HG03159 (cell line): ENCODE measurements around the gene CA11.
"Not testable (repeated sequence)": the region's sequence is repeated elsewhere in the genome, so short reads cannot be mapped to it uniquely, and the experiment has no call there.

ENCODE experiments used
- ATAC-seq: cut with Tn5 transposase; IDR thresholded peaks from one replicate; pipeline ENCODE4 v1.9.1; 2021; ENCODE audit warnings: mild to moderate bottlenecking, moderate library complexity; ENCODE audit not compliant: unreplicated experiment

The CA11 gene

DNA sequence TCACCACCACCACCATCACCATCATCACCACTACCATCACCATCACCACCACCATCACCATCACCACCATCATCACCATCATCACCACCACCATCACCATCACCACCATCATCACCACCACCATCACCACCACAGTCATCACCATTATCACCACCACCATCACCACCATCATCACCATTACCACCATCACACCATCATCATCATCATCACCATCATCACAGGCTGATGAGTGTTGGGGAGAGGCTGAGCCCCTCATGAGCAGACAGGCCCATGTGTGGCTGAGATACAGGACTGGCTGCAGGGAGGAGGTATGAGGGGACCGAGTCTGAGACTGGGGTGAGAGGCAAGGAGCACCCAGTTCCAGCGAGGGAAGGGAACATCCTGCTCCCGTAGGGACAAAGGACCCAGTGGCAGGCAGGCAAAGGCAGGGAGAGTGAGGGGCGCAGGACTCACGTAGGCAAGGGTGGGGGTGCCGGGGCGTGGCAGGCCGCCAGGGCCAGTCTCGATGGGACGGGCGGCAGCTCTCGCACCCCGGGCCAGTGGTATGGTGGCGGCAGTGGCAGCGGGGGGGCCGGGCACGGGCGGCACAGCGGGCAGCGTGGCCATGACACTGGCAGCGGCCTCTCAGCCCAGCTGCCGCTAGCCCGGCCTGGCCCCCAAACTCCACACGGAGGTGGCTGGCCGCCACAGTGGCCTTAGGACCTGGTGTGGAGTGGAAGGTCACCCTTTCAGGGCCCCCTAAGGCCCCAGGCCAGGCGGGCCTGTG lies 24.1 kb upstream of the CA11 start:
- ATAC-seq: no peak

DNA sequence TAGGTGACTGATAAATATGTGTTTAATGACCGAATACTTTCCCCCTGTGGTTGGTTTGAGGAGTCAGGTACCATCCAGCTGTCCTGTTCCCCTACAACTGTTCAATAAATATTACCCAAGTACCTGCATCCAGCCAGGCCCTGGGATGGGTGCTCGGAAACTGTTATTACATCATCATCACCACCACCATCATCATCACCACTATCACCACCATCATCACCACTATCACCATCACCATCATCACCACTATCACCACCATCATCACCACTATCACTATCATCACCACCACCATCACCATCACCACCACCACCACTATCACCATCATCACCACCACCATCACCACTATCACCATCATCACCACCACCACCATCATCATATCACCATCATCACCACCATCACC lies 22.8 kb upstream of the CA11 start:
- ATAC-seq: no peak

DNA sequence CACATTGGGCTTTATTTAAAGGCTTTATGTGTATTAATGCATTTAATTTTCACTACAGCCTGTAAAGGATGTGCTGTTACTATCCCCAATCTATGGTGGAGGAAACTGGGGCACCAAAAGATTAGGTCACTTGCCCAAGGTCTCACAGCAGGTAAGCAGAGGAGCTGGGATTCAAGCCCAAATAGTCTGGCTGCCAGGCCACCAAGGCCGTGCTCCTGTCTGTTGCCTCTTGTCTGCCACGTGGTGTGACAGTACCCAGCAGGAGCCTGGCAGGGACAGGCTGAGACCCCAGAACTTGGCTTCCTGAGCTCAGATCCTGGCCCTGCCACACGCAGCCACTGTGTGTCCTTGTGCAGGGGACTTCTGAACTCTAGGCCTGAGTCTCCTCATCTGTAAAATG lies 22.3 kb upstream of the CA11 start:
- no peak for ATAC-seq

DNA sequence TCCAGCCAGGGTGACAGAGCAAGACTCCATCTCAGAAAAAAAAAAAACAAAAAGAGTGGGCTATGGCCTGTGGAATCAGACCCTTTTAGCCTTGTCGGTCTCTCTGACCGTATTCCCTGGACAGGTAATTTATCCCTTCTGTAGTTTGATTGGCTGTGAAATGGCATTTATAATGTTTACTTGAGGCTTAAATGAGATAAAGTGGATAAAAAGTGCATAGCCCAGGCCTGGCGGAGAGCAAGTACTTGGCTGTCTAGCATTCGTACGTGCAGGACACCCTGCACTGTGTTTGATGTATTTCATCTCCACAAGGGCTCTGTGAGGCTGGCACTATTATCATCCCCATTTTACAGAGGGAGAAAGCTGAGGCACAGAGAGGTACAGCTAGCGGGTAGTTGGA lies 19.8 kb upstream of the CA11 start:
- no peak for ATAC-seq

DNA sequence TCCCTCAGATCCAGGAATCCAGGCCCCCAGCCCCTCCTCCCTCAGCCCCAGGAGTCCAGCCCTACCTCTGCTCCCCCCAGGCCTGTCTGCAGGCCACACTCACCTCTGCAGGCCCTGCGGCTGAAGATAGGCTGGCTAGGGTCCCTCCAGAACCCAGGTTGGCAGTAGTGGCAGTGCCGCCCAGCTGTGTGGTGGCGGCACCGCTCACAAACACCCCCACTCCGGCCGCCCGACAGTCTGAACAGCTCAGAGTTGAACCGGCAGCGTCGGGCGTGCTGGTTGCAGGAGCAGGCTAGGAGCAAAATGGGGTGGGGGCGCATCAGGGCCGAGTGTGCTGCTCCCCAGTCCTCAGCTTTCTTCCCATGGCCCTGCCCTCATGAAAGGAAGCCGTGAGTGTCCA lies 18.5 kb upstream of the CA11 start:
- ATAC-seq: no peak

DNA sequence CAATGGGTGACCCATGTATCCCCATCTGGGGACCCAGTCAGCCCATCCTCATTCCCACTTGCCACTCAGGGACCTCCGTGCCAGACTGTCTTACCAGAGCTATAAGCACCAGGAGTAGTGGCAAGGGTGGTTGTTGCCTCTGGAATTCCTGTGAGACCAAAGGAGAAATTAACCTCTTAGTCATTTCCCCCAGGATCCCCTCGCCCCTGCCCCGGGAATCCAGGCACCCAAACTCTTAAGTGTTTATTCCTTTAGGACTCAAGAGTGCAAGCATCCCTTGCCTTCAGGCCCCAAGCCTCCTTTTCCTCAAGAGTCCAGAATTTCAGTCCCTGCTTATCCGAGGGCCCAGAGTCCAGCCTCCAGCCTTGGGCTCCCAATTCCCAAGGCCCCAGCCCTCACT lies 17.7 kb upstream of the CA11 start:
- no peak for ATAC-seq

DNA sequence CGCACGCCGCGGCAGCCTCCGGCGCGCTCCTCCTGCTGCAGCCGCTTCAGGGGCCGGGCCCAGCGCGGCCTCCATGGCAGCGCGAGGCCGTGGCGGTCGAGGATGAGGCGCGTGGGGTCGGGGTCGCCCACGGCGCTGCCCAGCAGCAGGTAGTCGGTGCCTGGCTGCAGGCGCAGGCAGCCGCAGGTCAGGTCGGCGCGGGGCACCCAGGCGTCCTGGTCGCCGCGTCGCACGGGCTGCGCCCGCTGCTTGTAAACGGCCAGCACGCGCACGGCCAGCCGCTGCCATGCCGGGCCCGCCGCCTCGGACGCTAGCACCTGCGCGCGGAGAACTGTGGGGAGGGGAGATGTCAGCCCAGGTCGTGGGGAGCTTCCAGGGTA lies 15.7 kb upstream of the CA11 start:
- ATAC-seq: no peak

DNA sequence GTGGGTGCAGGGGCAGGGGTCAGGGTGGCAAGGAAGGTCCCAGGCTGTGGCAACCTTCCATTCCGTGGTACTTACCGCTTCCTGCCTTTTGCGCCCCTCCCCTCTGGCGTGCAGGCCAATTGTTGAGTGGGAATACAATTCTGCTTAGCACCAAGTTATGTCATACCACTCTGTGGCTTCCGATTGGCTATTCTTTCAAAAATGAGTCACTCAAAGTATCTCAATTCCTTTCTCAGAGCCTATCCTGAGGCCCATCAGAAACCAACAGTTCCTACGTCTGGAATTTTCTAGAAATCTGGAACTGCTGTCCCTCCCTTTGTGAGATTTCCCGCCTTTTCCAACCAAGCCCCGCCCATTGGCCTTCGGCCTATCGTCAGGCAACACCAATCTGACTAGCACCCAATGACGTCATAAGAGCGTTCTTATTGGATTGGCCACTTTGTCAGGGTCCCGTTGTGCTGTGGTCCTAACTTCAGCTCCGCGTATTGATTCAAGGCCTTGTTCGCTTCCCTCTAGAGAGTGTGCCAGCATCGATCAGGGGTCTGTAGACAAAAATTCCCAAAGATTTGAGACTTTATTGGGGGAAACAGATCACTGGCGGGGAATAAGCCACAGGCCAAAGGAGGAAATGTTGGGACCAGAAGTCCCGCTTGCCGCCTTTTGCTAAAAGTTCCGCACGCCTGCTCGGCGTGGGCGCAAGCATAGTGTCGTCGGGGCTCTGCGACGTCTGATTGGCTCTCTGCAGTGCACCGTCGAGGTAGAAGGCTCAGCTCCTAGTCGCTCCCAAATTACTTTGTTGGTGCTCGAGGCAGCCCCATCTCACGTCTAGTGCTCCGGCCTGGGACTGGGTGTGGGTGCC lies 15.1 kb upstream of the CA11 start:
- ATAC-seq: peak; percentile 88

DNA sequence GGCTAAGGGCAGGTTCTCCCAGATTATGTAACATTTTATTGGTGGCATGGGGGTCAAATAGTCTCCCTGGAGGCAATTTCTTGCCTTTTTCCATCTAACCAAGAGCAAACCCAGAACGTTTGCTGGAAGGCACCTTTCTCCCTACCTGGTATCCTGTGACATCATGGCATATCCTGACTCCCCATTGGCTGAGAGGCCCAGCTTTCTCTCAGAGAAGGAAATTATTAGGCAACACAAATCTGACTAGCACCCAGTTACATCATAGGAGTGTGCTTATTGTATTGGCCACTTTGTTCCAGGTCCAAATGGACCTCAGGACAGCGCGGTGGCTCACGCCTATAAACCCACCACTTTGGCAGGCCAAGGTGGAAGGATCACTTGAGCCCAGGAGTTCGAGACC lies 13.8 kb upstream of the CA11 start:
- no peak for ATAC-seq

DNA sequence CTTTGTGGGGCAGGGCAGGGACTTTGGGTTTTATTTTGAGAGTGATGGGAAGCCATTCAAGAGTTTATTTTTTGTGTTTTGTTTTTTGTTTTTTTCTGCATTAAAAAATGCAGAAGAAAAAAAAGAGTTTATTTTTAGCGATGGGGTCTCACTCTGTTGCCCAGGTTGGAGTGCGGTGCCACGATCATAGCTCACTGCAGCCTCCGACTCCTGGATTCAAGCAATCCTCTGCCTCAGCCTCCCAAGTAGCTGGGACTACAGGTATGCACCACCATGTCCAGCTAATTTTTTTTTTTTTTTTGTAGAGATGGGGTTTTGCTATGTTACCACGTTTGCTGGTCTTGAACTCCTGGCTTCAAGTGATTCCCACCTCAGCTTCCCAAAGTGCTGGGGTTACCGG lies 12.5 kb upstream of the CA11 start:
- ATAC-seq: no peak

DNA sequence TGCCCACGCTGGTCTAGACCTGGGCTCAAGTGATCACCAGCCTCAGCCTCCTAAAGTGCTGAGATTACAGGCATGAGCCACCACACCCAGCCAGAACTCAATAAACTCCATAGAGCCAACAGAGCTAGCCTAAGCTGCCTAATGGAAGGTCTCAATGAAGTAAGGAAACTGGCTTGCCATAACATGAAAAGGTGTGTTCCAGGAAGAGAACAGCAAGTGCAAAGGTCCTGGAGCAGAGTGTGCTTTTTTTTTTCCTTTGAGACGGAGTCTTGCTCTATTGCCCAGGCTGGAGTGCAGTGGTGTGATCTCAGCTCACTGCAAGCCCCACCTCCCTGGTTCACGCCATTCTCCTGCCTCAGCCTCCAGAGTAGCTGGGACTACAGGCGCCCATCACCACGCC lies 11.8 kb upstream of the CA11 start:
- ATAC-seq: not testable (repeated sequence)

DNA sequence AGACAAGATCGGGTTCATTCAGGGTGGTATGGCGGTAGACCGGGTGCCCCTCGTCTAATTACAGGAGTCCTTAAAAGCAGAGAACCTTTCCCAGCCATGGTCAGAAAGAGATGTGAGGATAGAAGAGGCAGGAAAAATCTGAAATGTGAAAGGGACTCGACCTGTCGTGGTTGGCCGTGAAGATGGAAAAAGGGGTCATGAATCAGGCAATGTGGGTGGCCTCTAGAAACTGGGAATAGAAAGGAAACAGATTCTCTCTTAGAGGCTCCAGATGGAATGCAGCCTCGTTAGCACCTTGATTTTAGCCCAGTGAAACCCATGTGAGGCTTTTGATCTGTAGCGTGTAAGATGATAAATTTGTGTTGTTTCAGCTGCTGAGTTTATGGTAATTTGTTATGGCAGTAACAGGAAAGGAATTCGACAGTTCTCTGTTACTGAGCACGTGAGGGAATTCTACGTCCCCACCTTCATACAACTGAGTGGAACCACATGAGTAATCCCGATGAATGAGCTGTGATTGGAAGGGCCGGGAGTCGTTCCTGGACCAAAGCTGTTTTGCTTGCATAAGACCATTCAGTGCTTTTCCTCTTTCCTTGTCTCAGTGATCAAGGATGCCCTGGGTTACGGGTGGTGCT lies 11.0 kb upstream of the CA11 start:
- no peak for ATAC-seq

DNA sequence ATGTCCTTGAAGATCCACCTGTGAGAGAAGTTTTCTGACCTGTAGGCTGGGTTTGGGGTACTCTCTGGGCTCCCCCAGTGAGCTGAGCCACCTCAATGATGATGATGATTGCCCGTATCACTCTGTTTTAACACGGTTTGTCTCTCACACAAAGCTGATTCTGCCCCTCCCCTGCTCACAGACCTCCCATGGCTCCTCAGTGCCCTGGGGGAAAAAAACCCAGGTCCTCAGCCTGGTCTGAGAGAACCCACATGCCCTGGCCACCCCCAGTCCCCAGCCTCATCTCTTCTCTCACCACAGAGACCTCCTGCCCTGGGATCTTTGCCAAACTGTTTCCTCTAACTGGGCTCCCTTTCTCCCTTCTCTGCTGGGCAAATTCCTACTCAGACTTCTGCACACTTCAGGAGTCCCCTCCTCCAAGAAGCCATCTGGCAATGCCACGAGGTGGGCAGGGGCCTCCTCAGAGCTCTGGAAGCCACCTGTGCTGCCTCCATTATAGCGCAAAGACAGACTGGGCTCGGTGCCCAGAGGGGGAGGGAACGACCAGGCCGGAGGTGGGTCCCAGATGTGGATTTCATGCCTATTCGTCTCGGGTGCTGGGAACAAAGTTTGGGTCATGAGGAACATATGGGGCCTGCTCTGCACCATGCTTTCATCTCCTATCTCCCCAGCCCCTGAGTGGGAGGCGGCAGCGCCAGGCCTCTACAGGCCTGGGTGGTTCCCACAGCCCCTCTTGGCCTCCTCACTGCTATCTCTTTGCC lies 8.5 kb upstream of the CA11 start:
- ATAC-seq: no peak

DNA sequence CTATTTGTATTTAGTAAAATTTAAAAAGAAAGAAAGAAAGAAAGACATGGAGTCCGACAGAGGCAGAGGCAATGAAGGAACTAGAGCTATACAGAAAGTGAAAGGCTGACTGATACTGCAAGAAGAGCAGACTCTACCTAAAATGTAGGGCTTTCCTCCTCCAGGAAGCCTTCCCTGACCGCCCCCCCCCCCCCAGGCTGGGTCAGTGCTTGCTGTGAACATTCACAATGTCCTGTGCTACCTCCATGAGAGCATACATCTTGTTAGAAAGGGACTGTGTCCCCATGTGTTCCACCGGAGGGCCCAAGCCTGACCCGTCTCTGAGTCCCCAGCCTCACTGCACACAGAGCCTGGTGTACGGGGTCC lies 5.7 kb upstream of the CA11 start:
- no peak for ATAC-seq

DNA sequence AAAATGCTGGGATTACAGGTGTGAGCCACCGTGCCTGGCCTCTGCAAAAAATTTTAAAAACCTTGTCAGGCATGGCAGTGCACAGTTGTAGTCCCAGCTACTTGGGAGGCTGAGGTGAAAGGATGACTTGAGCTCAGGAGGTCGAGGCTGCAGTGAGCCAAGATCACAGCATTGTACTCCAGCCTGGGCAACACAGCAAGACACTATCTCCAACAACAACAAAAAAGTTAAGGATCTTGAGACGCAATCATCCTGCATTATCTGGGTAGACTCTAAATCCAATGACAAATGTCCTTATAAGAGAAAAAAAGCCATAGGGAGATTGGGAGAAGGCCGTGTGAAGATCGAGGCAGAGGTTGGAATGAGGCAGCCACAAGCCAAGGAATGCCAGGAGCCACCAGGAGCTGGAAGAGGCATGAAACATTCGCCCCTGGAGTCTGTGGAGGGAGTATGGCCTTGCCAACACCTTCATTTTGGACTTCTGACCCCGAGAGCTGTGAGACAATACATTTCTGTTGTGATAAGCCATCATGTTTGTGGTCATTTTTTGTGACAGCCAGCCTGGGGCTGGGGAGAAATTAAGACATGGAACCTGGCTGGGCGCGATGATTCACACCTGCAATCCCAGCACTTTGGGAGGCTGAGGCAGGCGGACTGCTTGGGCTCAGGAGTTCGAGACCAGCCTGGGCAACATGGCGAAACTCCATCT lies 5.1 kb upstream of the CA11 start:
- ATAC-seq: no peak

DNA sequence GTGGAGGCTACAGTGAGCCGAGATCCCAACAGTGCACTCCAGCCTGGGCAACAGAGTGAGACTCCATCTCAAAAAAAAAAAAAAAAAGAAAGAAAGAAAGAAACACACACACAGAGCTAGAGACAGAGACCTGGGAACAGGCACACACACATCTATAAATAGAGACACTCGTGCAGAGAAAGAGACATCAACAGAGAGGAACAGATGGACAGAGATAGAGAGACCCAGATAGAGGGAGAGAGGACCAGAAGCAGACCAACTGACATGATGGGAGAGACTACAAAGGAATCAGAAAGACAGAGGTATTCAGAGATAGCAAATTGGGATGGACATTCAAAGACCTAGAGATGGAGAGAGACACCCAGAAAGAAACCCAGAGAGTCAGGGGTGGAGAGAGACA lies 2.1 kb upstream of the CA11 start:
- ATAC-seq: no peak

DNA sequence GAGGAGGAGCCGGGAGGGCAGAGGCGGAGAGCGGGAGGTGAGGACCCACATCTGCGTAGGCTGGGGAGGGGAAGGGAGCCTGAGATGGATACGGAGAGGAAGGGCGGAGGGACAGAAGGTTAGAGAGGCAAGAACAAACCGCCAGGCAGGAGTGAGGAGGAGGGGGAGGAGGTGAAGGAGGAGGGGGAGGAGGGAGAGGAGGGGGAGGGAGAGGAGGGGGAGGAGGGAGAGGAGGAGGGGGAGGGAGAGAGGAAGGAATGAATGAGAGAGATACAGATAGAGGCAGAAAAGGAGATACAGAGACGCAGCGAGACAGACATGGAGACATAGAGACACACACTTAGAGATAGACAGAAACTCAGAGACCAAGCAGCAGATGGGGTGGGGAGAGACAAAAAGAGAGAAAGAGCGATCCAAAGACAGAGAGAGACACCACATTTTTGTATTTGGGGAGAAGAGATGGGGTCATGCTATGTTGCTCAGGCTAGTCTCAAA lies 782 bp upstream of the CA11 start:
- ATAC-seq: no peak

DNA sequence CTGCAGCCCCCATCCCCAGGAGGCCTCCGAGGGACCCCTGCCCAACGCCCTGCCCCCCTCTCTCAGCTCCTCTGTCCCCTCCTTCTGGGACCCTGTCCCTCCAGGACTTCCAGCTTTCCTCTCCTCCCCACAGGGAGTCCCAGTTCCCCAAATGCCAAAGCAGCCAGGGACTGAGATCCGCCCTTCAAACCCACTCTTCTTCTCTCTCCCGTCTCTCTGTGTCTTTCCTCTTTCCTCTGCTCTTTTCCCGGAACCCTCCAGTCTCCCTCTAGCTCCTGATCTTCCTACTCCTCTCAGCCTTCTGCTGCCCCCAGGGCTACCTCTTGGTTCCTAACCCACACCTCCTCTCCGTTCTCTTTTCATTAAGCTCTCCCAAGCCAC lies 377 bp downstream of the CA11 start:
- no peak for ATAC-seq

DNA sequence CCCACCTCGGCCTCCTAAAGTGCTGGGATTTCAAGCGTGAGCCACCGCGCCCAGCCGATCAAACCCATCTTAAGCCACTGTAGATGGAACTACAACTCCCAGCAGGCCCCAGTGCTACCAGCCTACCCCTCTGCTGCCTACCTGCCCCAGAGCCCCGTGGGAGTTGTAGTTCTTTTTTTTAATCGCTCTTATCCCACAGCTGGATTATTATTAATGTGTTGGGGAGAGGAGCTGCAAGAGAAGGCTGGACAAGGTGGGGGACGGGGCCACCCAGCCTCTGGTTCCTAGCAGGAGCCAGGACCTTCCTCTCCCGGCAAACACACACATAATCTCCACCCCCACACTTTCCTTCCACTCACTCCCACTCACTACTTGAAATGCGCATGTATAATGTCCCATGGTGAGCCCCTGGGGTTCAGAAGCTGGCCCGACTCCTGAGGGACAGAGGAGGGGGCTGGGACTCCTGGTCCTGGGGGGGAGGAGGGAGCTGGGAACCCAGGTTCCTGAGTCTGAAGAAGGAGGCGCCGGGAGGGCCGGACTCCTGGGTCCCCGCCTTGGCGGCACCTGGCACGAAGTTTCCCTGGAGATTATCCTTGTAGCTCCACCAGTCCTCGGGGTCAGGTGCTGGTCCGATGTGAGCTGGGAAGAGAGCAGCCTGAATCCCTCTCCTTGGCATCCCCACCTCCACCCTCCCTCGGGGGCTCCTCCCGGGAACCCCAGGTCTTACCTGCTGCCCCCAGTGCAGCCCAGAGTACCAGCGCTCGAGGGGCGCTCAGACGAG lies 958 bp downstream of the CA11 start:
- peak; percentile 52 for ATAC-seq

DNA sequence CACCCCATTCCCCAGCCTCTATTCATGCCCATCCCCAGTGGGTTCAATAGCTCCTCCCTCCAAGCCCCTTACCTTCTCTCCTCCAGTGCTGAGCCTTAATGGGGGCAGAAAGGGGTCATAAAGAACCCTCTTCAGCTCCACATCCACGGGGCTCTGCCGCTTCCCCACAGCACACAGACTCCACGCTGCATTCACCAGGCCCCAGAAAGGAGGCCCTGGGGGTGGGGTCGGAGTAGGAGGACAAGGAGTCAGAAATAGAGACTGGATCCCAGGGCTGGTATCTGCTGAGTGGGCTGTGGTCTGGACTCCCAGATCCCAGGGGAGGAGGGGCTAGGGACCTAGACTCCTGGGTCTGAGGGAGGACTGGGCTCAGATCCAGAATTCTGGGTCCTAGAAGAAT lies 1.6 kb downstream of the CA11 start:
- ATAC-seq: no peak
